GM23338 (cell line): ENCODE measurements around the gene ZNF678. TPM values are rescaled to one million over a fixed set of nuclear protein-coding genes. Genes with fewer than 3 reads are reported as not detected.

Source experiments
- ATAC-seq: fragments of 200-7000 bp; cut with Tn5 transposase; 3 replicates; pipeline ENCODE4 v1.9.1; 2020
- DNase-seq: peaks from one replicate; pipeline ENCODE4 v3.0.0-alpha.2; 2015; ENCODE audit warnings: low spot score
- H2AFZ ChIP-seq: fragments of 200-600 bp; sonication (generic); 2 replicates; pipeline ENCODE4 v1.8.0; 2016; ENCODE audit warnings: antibody characterized with exemption, mild to moderate bottlenecking, moderate library complexity
- H3F3A ChIP-seq: fragments of 200-600 bp; sonication (generic); replicated peaks from 2 replicates; pipeline ENCODE4 v1.8.0; 2017; ENCODE audit warnings: antibody characterized with exemption, mixed run types, low read depth
- H3K27ac ChIP-seq: fragments of 200-600 bp; sonication (generic); 2 replicates; pipeline ENCODE4 v1.6.1; 2016; ENCODE audit warnings: low read depth
- H3K27me3 ChIP-seq: fragments of 200-600 bp; sonication (generic); 2 replicates; pipeline ENCODE4 v1.8.0; 2016; ENCODE audit warnings: mild to moderate bottlenecking, mixed run types, moderate library complexity; ENCODE audit not compliant: insufficient read depth
- H3K36me3 ChIP-seq: fragments of 200-600 bp; sonication (generic); 2 replicates; pipeline ENCODE4 v1.8.0; 2016; ENCODE audit warnings: mild to moderate bottlenecking; ENCODE audit not compliant: insufficient read depth
- H3K4me1 ChIP-seq: fragments of 200-600 bp; sonication (generic); 2 replicates; pipeline ENCODE4 v1.8.0; 2016; ENCODE audit warnings: mild to moderate bottlenecking, moderate library complexity; ENCODE audit not compliant: insufficient read depth
- H3K4me2 ChIP-seq: fragments of 200-600 bp; sonication (generic); 2 replicates; pipeline ENCODE4 v1.7.1; 2017; ENCODE audit warnings: mixed run types
- H3K4me3 ChIP-seq: fragments of 200-600 bp; sonication (generic); 2 replicates; pipeline ENCODE4 v1.6.1; 2016; ENCODE audit warnings: mixed run types
- H3K79me2 ChIP-seq: fragments of 200-600 bp; sonication (generic); replicated peaks from 2 replicates; pipeline ENCODE4 v1.8.0; 2017; ENCODE audit warnings: mild to moderate bottlenecking; ENCODE audit not compliant: insufficient read depth
- H3K9me2 ChIP-seq: fragments of 200-600 bp; sonication (generic); 2 replicates; pipeline ENCODE4 v1.8.0; 2017; ENCODE audit not compliant: insufficient read depth
- H4K20me1 ChIP-seq: fragments of 200-600 bp; sonication (generic); replicated peaks from 2 replicates; pipeline ENCODE4 v1.8.0; 2017; ENCODE audit warnings: mild to moderate bottlenecking; ENCODE audit not compliant: insufficient read depth
- H3K27ac Mint-ChIP-seq: 2 replicates; pipeline ENCODE4 v1.8.0; 2020; ENCODE audit warnings: inconsistent platforms, mild to moderate bottlenecking, moderate library complexity, mixed read lengths
- H3K27me3 Mint-ChIP-seq: 3 replicates; pipeline ENCODE4 v1.8.0; 2022; ENCODE audit warnings: low read depth, mild to moderate bottlenecking, moderate library complexity, mixed read lengths, inconsistent platforms; ENCODE audit not compliant: insufficient read depth, poor library complexity
- H3K36me3 Mint-ChIP-seq: 3 replicates; pipeline ENCODE4 v1.8.0; 2021; ENCODE audit warnings: low read depth, mild to moderate bottlenecking, inconsistent platforms, moderate library complexity, mixed read lengths
- H3K4me1 Mint-ChIP-seq: 3 replicates; pipeline ENCODE4 v1.8.0; 2020; ENCODE audit warnings: mild to moderate bottlenecking, inconsistent platforms, mixed read lengths
- H3K4me3 Mint-ChIP-seq: 3 replicates; pipeline ENCODE4 v1.8.0; 2021; ENCODE audit warnings: moderate library complexity, mild to moderate bottlenecking, inconsistent platforms, mixed read lengths
- H3K9me3 Mint-ChIP-seq: 3 replicates; pipeline ENCODE4 v1.8.0; 2020; ENCODE audit warnings: moderate library complexity, mild to moderate bottlenecking, inconsistent platforms, mixed read lengths
- CTCF ChIP-seq, 2 experiments: fragments of 200-600 bp in 1 of 2; sonication (generic) in 1 of 2; conservative IDR thresholded peaks; 2 replicates each; pipeline versions ENCODE4 v1.5.1 to v1.6.1; 2016 to 2017; ENCODE audit warnings: antibody characterized with exemption in 2 of 2, low read depth in 2 of 2, mild to moderate bottlenecking in 2 of 2, moderate library complexity in 1 of 2
- NANOG ChIP-seq: IDR thresholded peaks from 2 replicates; pipeline ENCODE4 v1.6.1; 2016; ENCODE audit warnings: antibody characterized with exemption, borderline replicate concordance
- POLR2AphosphoS5 ChIP-seq: IDR thresholded peaks from 2 replicates; pipeline ENCODE4 v1.6.1; 2016; ENCODE audit warnings: antibody characterized with exemption, low read depth
- STAT1 ChIP-seq: IDR thresholded peaks from one replicate; pipeline ENCODE4 v1.6.1; 2016; ENCODE audit warnings: antibody characterized with exemption; ENCODE audit not compliant: unreplicated experiment
- ZNF331 ChIP-seq: fragments of 250-450 bp; sonication (Bioruptor Pico); IDR thresholded peaks from 2 replicates; pipeline ENCODE4 v1.5.0; 2020; ENCODE audit warnings: low read depth, mild to moderate bottlenecking, moderate library complexity
- polyA plus RNA-seq: library from polyadenylated mRNA; unstranded; fragments of >200 nt; fragmentation: Nextera tagmentation; extraction: Ambion mirVana; gene quantifications from 2 replicates; pipeline ENCODE4 v1.2.1, GENCODE V29; 2016
- total RNA-seq: library from RNA; depleted of rRNA; stranded (reverse); fragments of >200 nt; shearing (Covaris generic); gene quantifications from 2 replicates; pipeline ENCODE4 v1.2.3, GENCODE V29; 2014

Gene ZNF678
- total and polyA plus RNA-seq, 2 experiments from 2014 or later: 8.6 to 60.0 TPM

DNA sequence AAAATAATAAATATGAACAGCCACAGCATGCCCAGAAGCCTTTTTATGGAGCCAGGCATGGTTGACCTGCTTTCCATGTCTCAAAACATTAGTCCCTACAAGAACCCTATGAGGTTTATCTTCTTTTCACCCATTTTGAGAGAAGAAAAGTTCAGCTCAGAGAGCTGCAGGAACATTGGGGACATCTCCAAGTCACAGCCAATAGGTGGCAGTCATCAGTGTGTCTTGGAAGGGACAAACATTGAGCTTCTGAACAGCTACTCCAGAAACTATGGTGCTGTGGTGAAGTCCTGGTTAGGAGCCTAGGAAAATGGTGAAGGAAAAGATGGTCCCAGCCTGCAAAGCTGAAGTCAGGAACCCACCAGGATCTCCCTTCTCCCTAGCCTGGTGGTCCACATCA, 98.1 kb downstream of the ZNF678 start:
- no peaks in the 10 kb centered on the region for H3K27me3 ChIP-seq
- no peak for ATAC-seq
- DNase-seq: peak; percentile 29
- H3K4me1 ChIP-seq: no peaks in the 10 kb centered on the region
- H2AFZ ChIP-seq: no peak overlapping the region
- H3K4me2 ChIP-seq: no peak overlapping the region
- H4K20me1 ChIP-seq: no peaks in the 10 kb centered on the region
- H3F3A ChIP-seq: no peaks in the 10 kb centered on the region
- peaks cover 51% of the 10 kb centered on the region for H3K36me3 ChIP-seq
- Mint-ChIP-seq H3K27ac (no peak overlapping the region), H3K27me3 (peaks cover 3% of the 10 kb centered on the region), H3K4me3 (no peak overlapping the region), H3K4me1 (no peaks in the 10 kb centered on the region), H3K36me3 (peaks cover 87% of the 10 kb centered on the region), H3K9me3 (peaks cover 97% of the 10 kb centered on the region)
- H3K9me2 ChIP-seq: no peaks in the 10 kb centered on the region
- no peaks in the 10 kb centered on the region for H3K79me2 ChIP-seq
- no peak overlapping the region for H3K4me3 ChIP-seq
- no peak overlapping the region for H3K27ac ChIP-seq
- TF ChIP-seq CTCF (conservative IDR thresholded peaks at IDR 0.05; ENCODE audit: low read depth in 2 of 2): peak; percentile 31 to 43
- no peak for TF ChIP-seq NANOG

GRCh38 chr1:227662933-227663332, 99.6 kb downstream of the ZNF678 start:
- Histone ChIP-seq H3F3A (no peaks in the 10 kb centered on the region), H3K27me3 (no peaks in the 10 kb centered on the region), H3K4me1 (no peaks in the 10 kb centered on the region), H3K4me3 (no peak overlapping the region), H4K20me1 (no peaks in the 10 kb centered on the region), H3K79me2 (no peaks in the 10 kb centered on the region), H2AFZ (no peak overlapping the region), H3K9me2 (no peaks in the 10 kb centered on the region; the same call in 1 of the 2 replicates), H3K36me3 (peaks cover 47% of the 10 kb centered on the region), H3K4me2 (no peak overlapping the region), H3K27ac (no peak overlapping the region)
- DNase-seq (no peak), ATAC-seq (no peak)
- Mint-ChIP-seq H3K4me3 (no peak overlapping the region), H3K27me3 (peaks cover 3% of the 10 kb centered on the region), H3K27ac (no peak overlapping the region), H3K9me3 (peaks cover 97% of the 10 kb centered on the region), H3K36me3 (peaks cover 78% of the 10 kb centered on the region), H3K4me1 (no peaks in the 10 kb centered on the region)
- no peak for TF ChIP-seq POLR2AphosphoS5

DNA sequence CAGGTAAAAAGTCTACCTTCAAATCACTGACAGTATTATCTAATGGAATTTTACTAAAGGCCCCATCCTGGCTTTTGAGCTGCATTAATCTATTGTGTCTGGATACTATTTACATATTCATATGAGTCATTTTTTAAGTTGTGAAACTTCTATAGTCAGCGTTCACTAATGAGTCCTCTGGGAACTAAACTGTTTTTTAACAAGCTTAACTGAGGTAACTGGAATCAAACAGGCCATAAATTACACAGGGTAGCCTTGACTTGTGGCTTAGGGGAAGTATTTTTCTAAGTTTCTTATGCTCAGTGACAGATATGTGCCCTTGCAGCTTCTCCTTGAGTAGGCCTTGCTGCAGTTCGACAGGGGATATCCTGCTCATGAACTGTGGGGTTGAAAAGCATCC, 102.9 kb downstream of the ZNF678 start:
- Histone ChIP-seq H3F3A (no peaks in the 10 kb centered on the region), H4K20me1 (no peaks in the 10 kb centered on the region), H3K27me3 (no peaks in the 10 kb centered on the region), H2AFZ (no peak overlapping the region), H3K9me2 (no peaks in the 10 kb centered on the region; the same call in 1 of the 2 replicates), H3K36me3 (peaks cover 21% of the 10 kb centered on the region), H3K79me2 (no peaks in the 10 kb centered on the region), H3K27ac (no peak overlapping the region), H3K4me1 (no peaks in the 10 kb centered on the region), H3K4me2 (no peak overlapping the region), H3K4me3 (no peak overlapping the region)
- peaks cover 57% of the 10 kb centered on the region for H3K36me3 Mint-ChIP-seq
- H3K9me3 Mint-ChIP-seq: peaks cover 94% of the 10 kb centered on the region
- H3K27me3 Mint-ChIP-seq: peaks cover 2% of the 10 kb centered on the region
- ATAC-seq (no peak), DNase-seq (no peak)
- H3K27ac Mint-ChIP-seq: no peak overlapping the region
- no peak overlapping the region for H3K4me3 Mint-ChIP-seq
- H3K4me1 Mint-ChIP-seq: no peaks in the 10 kb centered on the region
- TF ChIP-seq STAT1: no peak
- TF ChIP-seq ZNF331 (CRISPR knock-in tag): no peak
